BLaER1 treated with 17β-estradiol and CSF1 and Interleukin-3, amounts not matched to agents 10 nM and 100 nM (cell line): ENCODE results near the gene RNASE1.
A peak's percentile ranks its signal among the peaks of the same experiment; 100 is the strongest.
"Not testable (repeated sequence)": the region's sequence is repeated elsewhere in the genome, so short reads cannot be mapped to it uniquely, and the experiment has no call there.

Experiments
- H3K27ac ChIP-seq, 11 experiments: shearing (Covaris generic); formaldehyde crosslinking; 2 replicates each; pipeline ENCODE4 v1.8.1; 2022
- H3K27me3 ChIP-seq, 11 experiments: shearing (Covaris generic); formaldehyde crosslinking; 2 replicates each; pipeline ENCODE4 v1.8.1; 2022
- H3K36me3 ChIP-seq, 11 experiments: shearing (Covaris generic); formaldehyde crosslinking; 2 replicates each; pipeline ENCODE4 v1.8.1; 2022
- H3K4me1 ChIP-seq, 10 experiments: shearing (Covaris generic); formaldehyde crosslinking; 2 replicates each; pipeline ENCODE4 v1.8.1; 2022
- H3K4me2 ChIP-seq, 11 experiments: shearing (Covaris generic); formaldehyde crosslinking; 2 replicates each; pipeline ENCODE4 v1.8.1; 2022
- H3K4me3 ChIP-seq, 10 experiments: shearing (Covaris generic); formaldehyde crosslinking; 2 replicates each; pipeline ENCODE4 v1.8.1; 2022
- H3K9ac ChIP-seq, 11 experiments: shearing (Covaris generic); formaldehyde crosslinking; 2 replicates each; pipeline ENCODE4 v1.8.1; 2022
- H3K9me3 ChIP-seq, 11 experiments: shearing (Covaris generic); formaldehyde crosslinking; replicated peaks in 1 of 11; 2 replicates each; pipeline ENCODE4 v1.8.1; 2022
- H4K20me1 ChIP-seq, 11 experiments: shearing (Covaris generic); formaldehyde crosslinking; 2 replicates each; pipeline ENCODE4 v1.8.1; 2022
- Cebpa-rat ChIP-seq, 11 experiments: shearing (Covaris generic); IDR thresholded peaks; 2 replicates each; pipeline ENCODE4 v1.8.1; 2022

Gene RNASE1

DNA sequence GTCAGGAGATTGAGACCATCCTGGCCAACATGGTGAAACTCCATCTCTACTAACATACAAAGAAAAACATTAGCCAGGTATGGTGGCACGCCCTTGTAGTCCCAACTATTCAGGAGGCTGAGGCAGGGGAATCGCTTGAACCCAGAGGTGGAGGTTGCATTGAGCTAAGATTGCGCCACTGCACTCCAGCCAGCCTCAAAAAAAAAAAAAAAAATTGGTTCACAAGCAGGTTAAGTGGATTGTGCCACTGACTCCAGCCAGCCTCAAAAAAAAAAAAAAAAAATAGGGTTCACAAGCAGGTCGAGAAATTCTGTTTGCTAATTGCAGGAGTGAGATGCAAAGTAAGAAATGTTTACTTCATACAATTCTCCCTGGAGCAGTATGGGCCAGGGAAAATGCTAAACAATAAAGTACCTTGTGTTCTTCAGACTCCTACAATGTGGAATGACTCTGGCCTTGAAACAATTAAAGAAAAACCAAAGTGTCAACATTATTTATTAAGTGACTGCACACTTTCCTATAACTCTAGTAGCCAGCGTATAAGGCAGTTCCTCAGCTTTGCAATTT is 28.3 kb downstream of the RNASE1 start:
- Histone ChIP-seq H3K9ac (no peak overlapping the region), H3K9me3 (no peaks in the 10 kb centered on the region; a peak in 1 of 22 replicates), H3K4me3 (no peak overlapping the region), H3K4me1 (peaks cover 0 to 7% (median 0%) of the 10 kb centered on the region in 10 experiments; a peak in 6 of 20 replicates), H3K4me2 (no peak overlapping the region), H3K27me3 (no peaks in the 10 kb centered on the region), H3K27ac (no peak overlapping the region), H4K20me1 (no peaks in the 10 kb centered on the region), H3K36me3 (no peaks in the 10 kb centered on the region)
- no peak for TF ChIP-seq Cebpa-rat (IDR thresholded peaks at IDR 0.05)

DNA sequence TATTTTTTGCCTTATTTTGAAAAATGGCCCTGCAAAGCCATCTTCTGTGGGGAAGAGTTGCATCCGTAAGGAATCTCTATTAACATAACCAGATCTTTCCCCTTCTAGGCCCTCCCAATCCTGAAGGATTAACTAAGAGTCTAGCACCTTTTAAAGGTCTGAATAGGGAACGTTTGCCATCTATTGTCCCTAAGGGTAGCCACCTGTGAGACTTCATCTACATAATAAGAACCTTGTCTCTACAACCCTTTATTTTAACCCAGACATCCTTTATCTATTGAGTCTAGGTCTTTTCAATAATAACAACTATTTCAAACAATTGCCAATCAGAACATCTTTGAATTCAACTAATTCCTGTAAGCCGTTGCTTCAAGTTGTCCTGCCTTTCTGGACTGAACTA is 30.0 kb downstream of the RNASE1 start:
- H3K36me3 ChIP-seq = no peaks in the 10 kb centered on the region
- H3K9ac ChIP-seq = no peak overlapping the region
- H3K4me1 ChIP-seq = peaks cover 0 to 5% (median 0%) of the 10 kb centered on the region in 10 experiments; a peak in 2 of 20 replicates
- no peaks in the 10 kb centered on the region for H3K9me3 ChIP-seq
- H3K27me3 ChIP-seq = no peaks in the 10 kb centered on the region
- no peak overlapping the region for H3K4me3 ChIP-seq
- no peak overlapping the region for H3K4me2 ChIP-seq
- H3K27ac ChIP-seq = no peak overlapping the region
- TF ChIP-seq Cebpa-rat (IDR thresholded peaks at IDR 0.05) = no peak
- no peaks in the 10 kb centered on the region for H4K20me1 ChIP-seq

DNA sequence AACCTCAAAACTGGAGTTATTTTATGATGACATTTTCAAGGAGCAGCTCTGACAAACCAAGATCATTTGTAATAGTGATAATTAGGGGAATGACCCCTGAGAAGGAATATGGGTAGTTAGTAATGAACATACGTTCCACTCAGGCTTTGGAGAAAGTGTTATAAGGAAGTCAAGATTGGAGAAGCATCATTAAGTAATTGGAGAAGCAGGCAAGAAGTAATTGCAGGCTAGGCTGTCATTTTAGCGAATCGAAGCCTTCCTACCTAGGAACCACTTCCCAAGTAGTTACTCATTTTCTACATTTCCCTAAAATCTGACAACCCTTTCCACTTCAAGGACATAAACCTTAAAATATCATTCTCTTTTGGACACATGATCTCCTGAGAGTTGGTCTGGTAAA is 33.2 kb downstream of the RNASE1 start:
- Histone ChIP-seq H3K36me3 (no peaks in the 10 kb centered on the region), H4K20me1 (no peaks in the 10 kb centered on the region), H3K9me3 (no peaks in the 10 kb centered on the region), H3K4me2 (no peak overlapping the region), H3K27me3 (no peaks in the 10 kb centered on the region), H3K4me1 (peaks cover 0 to 13% (median 0%) of the 10 kb centered on the region in 10 experiments; a peak in 7 of 20 replicates), H3K4me3 (no peak overlapping the region), H3K9ac (no peak overlapping the region), H3K27ac (no peak overlapping the region)
- TF ChIP-seq Cebpa-rat (IDR thresholded peaks at IDR 0.05) = no peak

DNA sequence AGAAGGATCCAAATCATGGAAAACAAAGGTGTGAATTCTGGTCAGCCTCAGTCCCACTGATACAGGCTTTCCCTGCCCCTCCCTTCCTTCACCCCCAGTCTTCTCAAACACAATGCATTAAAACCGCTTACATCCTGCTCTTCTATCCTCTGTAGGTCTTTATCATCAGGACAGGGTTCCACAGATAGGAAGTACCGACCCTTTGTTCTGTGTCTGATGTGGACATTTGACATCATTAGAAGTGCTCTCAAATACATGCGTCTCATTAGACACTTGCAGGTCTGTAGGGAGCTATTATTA is 34.1 kb downstream of the RNASE1 start:
- H3K9me3 ChIP-seq = no peaks in the 10 kb centered on the region
- no peaks in the 10 kb centered on the region for H3K36me3 ChIP-seq
- no peak for TF ChIP-seq Cebpa-rat (IDR thresholded peaks at IDR 0.05)
- H3K9ac ChIP-seq = no peak overlapping the region
- no peaks in the 10 kb centered on the region for H3K27me3 ChIP-seq
- H3K4me3 ChIP-seq = no peak overlapping the region
- H4K20me1 ChIP-seq = no peaks in the 10 kb centered on the region
- no peak overlapping the region for H3K27ac ChIP-seq
- H3K4me1 ChIP-seq = peaks cover 0 to 16% (median 0%) of the 10 kb centered on the region in 10 experiments; a peak in 7 of 20 replicates
- no peak overlapping the region for H3K4me2 ChIP-seq

DNA sequence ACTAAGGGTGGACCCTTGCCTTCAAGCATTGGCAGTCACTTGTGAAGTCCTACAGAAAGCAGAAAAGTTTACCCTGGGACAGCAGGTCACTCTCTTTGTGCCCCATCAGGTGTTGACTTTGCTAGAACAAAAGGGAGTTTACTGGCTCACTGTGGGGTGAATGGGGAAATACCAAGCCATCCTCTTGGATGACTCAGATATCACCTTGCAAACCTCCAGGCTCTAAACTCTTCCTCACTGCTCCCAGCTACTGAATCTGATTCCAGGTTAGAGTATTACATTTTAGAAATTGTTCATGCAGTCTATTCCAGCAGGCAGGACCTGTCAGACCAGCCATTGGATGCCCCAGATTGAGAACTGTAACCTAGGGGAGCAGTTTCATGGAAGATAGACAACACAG is 41.7 kb downstream of the RNASE1 start:
- Histone ChIP-seq H3K9me3 (no peaks in the 10 kb centered on the region), H3K4me1 (peaks cover 0 to 23% (median 0%) of the 10 kb centered on the region in 10 experiments; a peak in 7 of 20 replicates), H3K4me3 (no peak overlapping the region), H4K20me1 (no peaks in the 10 kb centered on the region), H3K27me3 (no peaks in the 10 kb centered on the region), H3K36me3 (no peaks in the 10 kb centered on the region), H3K4me2 (no peak overlapping the region), H3K9ac (no peak overlapping the region), H3K27ac (no peak overlapping the region)
- no peak for TF ChIP-seq Cebpa-rat (IDR thresholded peaks at IDR 0.05)

DNA sequence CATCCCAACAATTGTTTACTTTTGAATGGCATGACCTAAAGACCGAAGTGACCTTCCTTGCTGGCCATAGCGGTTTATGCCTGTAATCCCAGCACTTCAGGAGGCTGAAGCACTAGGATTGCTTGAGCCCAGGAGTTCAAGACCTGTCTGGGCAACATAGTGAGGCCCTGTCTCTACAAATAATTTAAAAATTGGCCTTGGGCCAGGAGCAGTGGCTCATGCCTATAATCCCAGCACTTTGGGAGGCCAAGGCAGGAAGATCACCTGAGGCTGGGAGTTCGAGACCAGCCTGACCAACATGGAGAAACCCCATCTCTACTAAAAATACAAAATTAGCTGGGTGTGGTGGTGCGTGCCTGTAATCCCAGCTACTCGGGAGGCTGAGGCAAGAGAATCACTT is 43.2 kb downstream of the RNASE1 start:
- H3K4me1 ChIP-seq = peaks cover 0 to 15% (median 0%) of the 10 kb centered on the region in 10 experiments; a peak in 4 of 20 replicates
- not testable (repeated sequence) for H3K4me2 ChIP-seq, H3K9ac ChIP-seq, H3K4me3 ChIP-seq, H3K27ac ChIP-seq, H3K36me3 ChIP-seq, H3K9me3 ChIP-seq, H4K20me1 ChIP-seq, H3K27me3 ChIP-seq

DNA sequence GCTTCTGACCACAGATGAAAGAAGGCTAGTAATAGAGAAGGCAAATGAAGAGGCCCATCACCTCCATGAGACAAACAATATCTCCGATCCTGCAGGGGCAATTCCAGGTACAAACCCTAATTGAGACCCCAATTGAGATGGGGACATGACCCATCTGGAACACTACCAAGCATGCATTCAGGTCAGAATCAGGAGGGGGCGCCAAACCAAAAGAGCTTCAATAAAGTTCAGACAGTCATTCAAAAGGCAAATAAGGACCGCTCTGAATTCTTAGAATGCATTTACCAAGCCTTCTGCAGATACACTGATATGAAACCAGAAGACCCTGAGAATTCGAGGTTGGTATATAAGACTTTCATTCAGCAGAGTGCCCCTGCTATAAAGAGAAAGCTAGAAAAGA is 44.7 kb downstream of the RNASE1 start:
- Histone ChIP-seq H3K27ac (no peak overlapping the region), H3K36me3 (peaks cover 0 to under 1% (median 0%) of the 10 kb centered on the region in 11 experiments; a peak in 1 of 22 replicates), H3K9me3 (peaks cover 7 to 10% (median 9%) of the 10 kb centered on the region in 11 experiments), H3K4me3 (no peak overlapping the region), H3K4me2 (peak overlapping the region in 1 of 11 experiments; percentile 22; a peak in 1 of 22 replicates), H4K20me1 (no peaks in the 10 kb centered on the region), H3K9ac (no peak overlapping the region), H3K27me3 (no peaks in the 10 kb centered on the region), H3K4me1 (peaks cover 0 to 12% (median 0%) of the 10 kb centered on the region in 10 experiments; a peak in 3 of 20 replicates)
- TF ChIP-seq Cebpa-rat (IDR thresholded peaks at IDR 0.05) = no peak

DNA sequence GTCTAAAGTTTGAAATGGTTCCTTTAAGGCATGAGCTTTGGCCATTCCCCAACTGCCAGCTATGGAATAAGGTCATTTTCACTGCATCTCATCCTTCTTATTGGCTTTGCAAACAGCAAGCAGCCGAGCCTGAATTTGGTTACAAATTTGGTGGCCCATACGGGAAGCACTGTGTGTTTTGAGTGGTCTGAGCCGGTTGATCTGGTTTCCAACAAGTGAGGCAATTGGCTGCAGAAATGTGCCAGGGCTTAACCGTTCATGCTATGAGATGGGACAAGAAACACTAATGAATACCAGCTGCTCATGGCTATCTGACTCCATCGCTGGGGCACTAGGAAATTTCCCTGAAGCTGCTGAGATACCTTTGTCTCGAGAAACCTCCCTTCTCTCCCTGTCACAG is 47.6 kb downstream of the RNASE1 start:
- no peak for TF ChIP-seq Cebpa-rat (IDR thresholded peaks at IDR 0.05)
- no peaks in the 10 kb centered on the region for H4K20me1 ChIP-seq
- no peaks in the 10 kb centered on the region for H3K27me3 ChIP-seq
- H3K4me1 ChIP-seq = peaks cover 0 to 12% (median 0%) of the 10 kb centered on the region in 10 experiments; a peak in 3 of 20 replicates
- H3K36me3 ChIP-seq = peaks cover 0 to 12% (median 0%) of the 10 kb centered on the region in 11 experiments; a peak in 5 of 22 replicates
- H3K27ac ChIP-seq = no peak overlapping the region
- H3K9ac ChIP-seq = no peak overlapping the region
- H3K9me3 ChIP-seq = peaks cover 25 to 35% (median 30%) of the 10 kb centered on the region in 11 experiments
- no peak overlapping the region for H3K4me3 ChIP-seq
- H3K4me2 ChIP-seq = no peak overlapping the region

DNA sequence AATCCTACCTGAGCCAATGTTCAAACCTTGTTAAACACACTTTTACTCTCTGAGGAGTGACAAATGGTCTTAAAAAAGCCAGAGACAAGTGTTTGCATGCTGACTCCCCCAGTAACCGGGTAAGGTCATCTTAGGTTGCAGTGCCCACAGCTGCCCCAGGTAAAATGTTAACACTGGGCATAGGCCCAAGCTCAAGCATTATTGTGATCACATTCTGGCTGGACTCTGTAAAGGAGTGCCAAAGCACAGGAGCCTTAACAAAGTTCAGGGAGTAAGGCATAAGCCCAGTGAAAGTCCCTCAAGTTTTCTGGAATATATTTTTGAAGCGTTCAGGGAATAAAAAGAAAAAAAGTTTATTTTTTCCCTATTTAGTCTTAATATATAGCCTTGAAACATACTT is 48.3 kb downstream of the RNASE1 start:
- no peaks in the 10 kb centered on the region for H4K20me1 ChIP-seq
- peaks cover 25 to 35% (median 30%) of the 10 kb centered on the region in 11 experiments for H3K9me3 ChIP-seq
- no peak for TF ChIP-seq Cebpa-rat (IDR thresholded peaks at IDR 0.05)
- peaks cover 0 to 12% (median 0%) of the 10 kb centered on the region in 11 experiments; a peak in 5 of 22 replicates for H3K36me3 ChIP-seq
- H3K9ac ChIP-seq = no peak overlapping the region
- H3K27ac ChIP-seq = no peak overlapping the region
- H3K4me2 ChIP-seq = no peak overlapping the region
- no peak overlapping the region for H3K4me3 ChIP-seq
- H3K4me1 ChIP-seq = peaks cover 0 to 12% (median 0%) of the 10 kb centered on the region in 10 experiments; a peak in 3 of 20 replicates
- no peaks in the 10 kb centered on the region for H3K27me3 ChIP-seq

DNA sequence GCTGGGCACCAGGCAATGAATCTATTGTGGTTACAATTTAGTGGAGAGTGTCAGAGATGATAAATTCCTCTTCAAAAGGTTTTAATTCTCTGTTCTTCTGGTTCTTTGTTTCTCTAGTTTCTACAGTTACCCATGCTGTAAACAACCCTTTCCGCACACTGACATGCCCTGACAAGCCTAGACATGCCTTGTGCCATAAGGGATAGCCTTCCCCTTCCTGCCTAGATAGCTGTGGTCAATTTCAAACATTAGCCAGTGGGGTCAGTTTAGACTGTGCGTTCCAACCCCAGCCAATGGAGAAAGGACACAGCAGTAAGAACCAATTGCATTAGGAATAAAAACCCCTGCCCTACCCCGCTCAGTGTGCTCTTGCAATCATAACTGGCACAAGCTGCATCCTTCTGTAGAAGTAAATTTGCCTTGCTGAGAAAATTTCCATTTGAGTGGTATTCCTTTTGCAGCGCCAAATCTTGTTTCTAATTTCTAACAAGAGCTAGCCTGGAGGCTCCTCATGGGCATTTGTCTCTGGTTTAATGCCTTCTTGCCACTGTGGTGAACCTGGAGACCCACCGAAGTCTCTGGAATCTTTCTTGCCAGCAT is 50.6 kb downstream of the RNASE1 start:
- Histone ChIP-seq H3K4me2 (no peak overlapping the region), H3K9me3 (peaks cover 25 to 35% (median 30%) of the 10 kb centered on the region in 11 experiments), H3K9ac (no peak overlapping the region), H4K20me1 (no peaks in the 10 kb centered on the region), H3K4me3 (no peak overlapping the region), H3K27ac (no peak overlapping the region), H3K27me3 (no peaks in the 10 kb centered on the region), H3K4me1 (peaks cover 0 to 5% (median 0%) of the 10 kb centered on the region in 10 experiments; a peak in 4 of 20 replicates), H3K36me3 (peaks cover 0 to 12% (median 0%) of the 10 kb centered on the region in 11 experiments; a peak in 5 of 22 replicates)
- TF ChIP-seq Cebpa-rat (IDR thresholded peaks at IDR 0.05) = no peak
